Measurements from ENCODE around the gene AGTRAP. TPM values are rescaled to one million over a fixed set of nuclear protein-coding genes. Genes with fewer than 3 reads are reported as not detected.
A peak's percentile ranks its signal among the peaks of the same experiment; 100 is the strongest.

The AGTRAP gene
- total and polyA plus RNA-seq, 9 of the 15 experiments (the other 6 are each of a cell fraction or from before 2014, with no cell fraction given): 26.8 to 105 (median 57.5) TPM

DNA sequence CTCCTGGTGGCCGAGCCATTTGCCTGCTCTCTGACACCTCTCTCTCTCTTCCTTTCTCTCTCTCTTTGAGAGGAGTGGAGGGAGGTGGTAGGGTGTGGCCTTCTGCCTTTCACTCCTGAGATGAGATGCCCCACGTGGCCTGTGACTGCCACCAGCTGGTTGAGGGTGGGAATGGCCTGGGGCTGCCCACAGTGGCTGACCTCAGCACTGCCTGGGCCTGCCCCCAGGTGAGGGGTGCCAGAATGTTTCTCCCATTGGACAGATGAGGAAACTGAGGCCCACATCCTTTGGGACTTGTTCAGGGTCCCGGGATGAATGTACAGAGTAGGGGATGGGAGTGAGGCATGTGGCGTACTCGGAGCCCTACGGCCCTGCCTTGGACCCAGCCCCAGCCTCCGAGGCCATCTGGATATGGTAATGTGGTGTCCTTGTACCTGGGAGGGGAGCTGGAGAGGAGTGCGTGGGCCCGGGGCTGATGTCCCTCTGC lies 13.3 kb downstream of the AGTRAP start (continued):
- TF ChIP-seq ZNF77 (CRISPR knock-in tag; IDR thresholded peaks at IDR 0.05): no peak
- TF ChIP-seq, protein P1, sequence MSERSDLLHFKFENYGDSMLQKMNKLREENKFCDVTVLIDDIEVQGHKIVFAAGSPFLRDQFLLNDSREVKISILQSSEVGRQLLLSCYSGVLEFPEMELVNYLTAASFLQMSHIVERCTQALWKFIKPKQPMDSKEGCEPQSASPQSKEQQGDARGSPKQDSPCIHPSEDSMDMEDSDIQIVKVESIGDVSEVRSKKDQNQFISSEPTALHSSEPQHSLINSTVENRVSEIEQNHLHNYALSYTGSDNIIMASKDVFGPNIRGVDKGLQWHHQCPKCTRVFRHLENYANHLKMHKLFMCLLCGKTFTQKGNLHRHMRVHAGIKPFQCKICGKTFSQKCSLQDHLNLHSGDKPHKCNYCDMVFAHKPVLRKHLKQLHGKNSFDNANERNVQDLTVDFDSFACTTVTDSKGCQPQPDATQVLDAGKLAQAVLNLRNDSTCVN (CRISPR knock-in tag; IDR thresholded peaks at IDR 0.05): peak; percentile 56; the same call in 1 of the 2 replicates
- TF ChIP-seq, protein P2, sequence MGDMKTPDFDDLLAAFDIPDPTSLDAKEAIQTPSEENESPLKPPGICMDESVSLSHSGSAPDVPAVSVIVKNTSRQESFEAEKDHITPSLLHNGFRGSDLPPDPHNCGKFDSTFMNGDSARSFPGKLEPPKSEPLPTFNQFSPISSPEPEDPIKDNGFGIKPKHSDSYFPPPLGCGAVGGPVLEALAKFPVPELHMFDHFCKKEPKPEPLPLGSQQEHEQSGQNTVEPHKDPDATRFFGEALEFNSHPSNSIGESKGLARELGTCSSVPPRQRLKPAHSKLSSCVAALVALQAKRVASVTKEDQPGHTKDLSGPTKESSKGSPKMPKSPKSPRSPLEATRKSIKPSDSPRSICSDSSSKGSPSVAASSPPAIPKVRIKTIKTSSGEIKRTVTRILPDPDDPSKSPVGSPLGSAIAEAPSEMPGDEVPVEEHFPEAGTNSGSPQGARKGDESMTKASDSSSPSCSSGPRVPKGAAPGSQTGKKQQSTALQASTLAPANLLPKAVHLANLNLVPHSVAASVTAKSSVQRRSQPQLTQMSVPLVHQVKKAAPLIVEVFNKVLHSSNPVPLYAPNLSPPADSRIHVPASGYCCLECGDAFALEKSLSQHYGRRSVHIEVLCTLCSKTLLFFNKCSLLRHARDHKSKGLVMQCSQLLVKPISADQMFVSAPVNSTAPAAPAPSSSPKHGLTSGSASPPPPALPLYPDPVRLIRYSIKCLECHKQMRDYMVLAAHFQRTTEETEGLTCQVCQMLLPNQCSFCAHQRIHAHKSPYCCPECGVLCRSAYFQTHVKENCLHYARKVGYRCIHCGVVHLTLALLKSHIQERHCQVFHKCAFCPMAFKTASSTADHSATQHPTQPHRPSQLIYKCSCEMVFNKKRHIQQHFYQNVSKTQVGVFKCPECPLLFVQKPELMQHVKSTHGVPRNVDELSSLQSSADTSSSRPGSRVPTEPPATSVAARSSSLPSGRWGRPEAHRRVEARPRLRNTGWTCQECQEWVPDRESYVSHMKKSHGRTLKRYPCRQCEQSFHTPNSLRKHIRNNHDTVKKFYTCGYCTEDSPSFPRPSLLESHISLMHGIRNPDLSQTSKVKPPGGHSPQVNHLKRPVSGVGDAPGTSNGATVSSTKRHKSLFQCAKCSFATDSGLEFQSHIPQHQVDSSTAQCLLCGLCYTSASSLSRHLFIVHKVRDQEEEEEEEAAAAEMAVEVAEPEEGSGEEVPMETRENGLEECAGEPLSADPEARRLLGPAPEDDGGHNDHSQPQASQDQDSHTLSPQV (IDR thresholded peaks at IDR 0.05): 0 out of 2 replicates have a peak, but pooled peaks have one; percentile 30
- peak in 1 of 2 experiments; percentile 44; a peak in 1 of 3 replicates for TF ChIP-seq CBX3 (IDR thresholded peaks at IDR 0.05; ENCODE audit: borderline replicate concordance in 1 of 2, low read length in 2 of 2)
- TF ChIP-seq XRCC5 (IDR thresholded peaks at IDR 0.05; ENCODE audit: low read depth, low read length): peak; percentile 80
- TF ChIP-seq BCL6 (CRISPR knock-in tag; IDR thresholded peaks at IDR 0.05): no peak
- TF ChIP-seq ZNF274 (IDR thresholded peaks at IDR 0.05; ENCODE audit: borderline replicate concordance, low read depth, low read length): no peak
- TF ChIP-seq, protein P3, sequence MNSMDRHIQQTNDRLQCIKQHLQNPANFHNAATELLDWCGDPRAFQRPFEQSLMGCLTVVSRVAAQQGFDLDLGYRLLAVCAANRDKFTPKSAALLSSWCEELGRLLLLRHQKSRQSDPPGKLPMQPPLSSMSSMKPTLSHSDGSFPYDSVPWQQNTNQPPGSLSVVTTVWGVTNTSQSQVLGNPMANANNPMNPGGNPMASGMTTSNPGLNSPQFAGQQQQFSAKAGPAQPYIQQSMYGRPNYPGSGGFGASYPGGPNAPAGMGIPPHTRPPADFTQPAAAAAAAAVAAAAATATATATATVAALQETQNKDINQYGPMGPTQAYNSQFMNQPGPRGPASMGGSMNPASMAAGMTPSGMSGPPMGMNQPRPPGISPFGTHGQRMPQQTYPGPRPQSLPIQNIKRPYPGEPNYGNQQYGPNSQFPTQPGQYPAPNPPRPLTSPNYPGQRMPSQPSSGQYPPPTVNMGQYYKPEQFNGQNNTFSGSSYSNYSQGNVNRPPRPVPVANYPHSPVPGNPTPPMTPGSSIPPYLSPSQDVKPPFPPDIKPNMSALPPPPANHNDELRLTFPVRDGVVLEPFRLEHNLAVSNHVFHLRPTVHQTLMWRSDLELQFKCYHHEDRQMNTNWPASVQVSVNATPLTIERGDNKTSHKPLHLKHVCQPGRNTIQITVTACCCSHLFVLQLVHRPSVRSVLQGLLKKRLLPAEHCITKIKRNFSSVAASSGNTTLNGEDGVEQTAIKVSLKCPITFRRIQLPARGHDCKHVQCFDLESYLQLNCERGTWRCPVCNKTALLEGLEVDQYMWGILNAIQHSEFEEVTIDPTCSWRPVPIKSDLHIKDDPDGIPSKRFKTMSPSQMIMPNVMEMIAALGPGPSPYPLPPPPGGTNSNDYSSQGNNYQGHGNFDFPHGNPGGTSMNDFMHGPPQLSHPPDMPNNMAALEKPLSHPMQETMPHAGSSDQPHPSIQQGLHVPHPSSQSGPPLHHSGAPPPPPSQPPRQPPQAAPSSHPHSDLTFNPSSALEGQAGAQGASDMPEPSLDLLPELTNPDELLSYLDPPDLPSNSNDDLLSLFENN (IDR thresholded peaks at IDR 0.05; ENCODE audit: low read depth in 2 of 2, low read length in 2 of 2): peak in 1 of 2 experiments; percentile 49; a peak in 2 of 4 replicates
- TF ChIP-seq JUN (IDR thresholded peaks at IDR 0.05; ENCODE audit: borderline replicate concordance, low read depth, low read length): peak; percentile 66; the same call in 1 of the 2 replicates
- TF ChIP-seq JUN (CRISPR knock-in tag; IDR thresholded peaks at IDR 0.05; ENCODE audit: borderline replicate concordance): no peak; the same call in 1 of the 2 replicates
- peak; percentile 94 to 96 for TF ChIP-seq RAD21 (CRISPR knock-in tag; conservative IDR thresholded peaks at IDR 0.05 in 1 of 2, IDR thresholded peaks at IDR 0.05 in 1 of 2)
- TF ChIP-seq, protein P4, sequence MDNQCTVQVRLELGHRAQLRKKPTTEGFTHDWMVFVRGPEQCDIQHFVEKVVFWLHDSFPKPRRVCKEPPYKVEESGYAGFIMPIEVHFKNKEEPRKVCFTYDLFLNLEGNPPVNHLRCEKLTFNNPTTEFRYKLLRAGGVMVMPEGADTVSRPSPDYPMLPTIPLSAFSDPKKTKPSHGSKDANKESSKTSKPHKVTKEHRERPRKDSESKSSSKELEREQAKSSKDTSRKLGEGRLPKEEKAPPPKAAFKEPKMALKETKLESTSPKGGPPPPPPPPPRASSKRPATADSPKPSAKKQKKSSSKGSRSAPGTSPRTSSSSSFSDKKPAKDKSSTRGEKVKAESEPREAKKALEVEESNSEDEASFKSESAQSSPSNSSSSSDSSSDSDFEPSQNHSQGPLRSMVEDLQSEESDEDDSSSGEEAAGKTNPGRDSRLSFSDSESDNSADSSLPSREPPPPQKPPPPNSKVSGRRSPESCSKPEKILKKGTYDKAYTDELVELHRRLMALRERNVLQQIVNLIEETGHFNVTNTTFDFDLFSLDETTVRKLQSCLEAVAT (IDR thresholded peaks at IDR 0.05): peak in 1 of 2 experiments; percentile 42; a peak in 1 of 4 replicates
- TF ChIP-seq FOXM1 (IDR thresholded peaks at IDR 0.05; ENCODE audit: low read depth): no peak
- peak; percentile 66; the same call in 1 of the 2 replicates for TF ChIP-seq FOXM1 (CRISPR knock-in tag; IDR thresholded peaks at IDR 0.05; ENCODE audit: low read depth)
- TF ChIP-seq, protein P5, sequence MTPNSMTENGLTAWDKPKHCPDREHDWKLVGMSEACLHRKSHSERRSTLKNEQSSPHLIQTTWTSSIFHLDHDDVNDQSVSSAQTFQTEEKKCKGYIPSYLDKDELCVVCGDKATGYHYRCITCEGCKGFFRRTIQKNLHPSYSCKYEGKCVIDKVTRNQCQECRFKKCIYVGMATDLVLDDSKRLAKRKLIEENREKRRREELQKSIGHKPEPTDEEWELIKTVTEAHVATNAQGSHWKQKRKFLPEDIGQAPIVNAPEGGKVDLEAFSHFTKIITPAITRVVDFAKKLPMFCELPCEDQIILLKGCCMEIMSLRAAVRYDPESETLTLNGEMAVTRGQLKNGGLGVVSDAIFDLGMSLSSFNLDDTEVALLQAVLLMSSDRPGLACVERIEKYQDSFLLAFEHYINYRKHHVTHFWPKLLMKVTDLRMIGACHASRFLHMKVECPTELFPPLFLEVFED (CRISPR knock-in tag; conservative IDR thresholded peaks at IDR 0.05): peak; percentile 75; the same call in 1 of the 2 replicates
